HepG2 (cell line): Measurements from ENCODE around the gene NEDD4L.

Experiments
- CTCF ChIP-seq: sonication (generic); formaldehyde crosslinking; IDR thresholded peaks from 2 replicates; pipeline ENCODE4 v1.5.0; 2020; ENCODE audit warnings: mild to moderate bottlenecking, missing genetic modification reagents, moderate library complexity
- HMGXB4 ChIP-seq, 2 experiments: sonication (generic) in 1 of 2; formaldehyde crosslinking in 1 of 2; IDR thresholded peaks; 2 replicates each; pipeline versions ENCODE4 v1.4.0 to v1.6.1; 2018 to 2020; ENCODE audit warnings: missing genetic modification reagents in 2 of 2, borderline replicate concordance in 1 of 2, low read depth in 1 of 2, mild to moderate bottlenecking in 1 of 2, missing biosample characterization in 1 of 2
- MAFK ChIP-seq, 2 experiments: IDR thresholded peaks in 1 of 2; conservative IDR thresholded peaks in 1 of 2; 2 replicates each; pipeline ENCODE4 v1.6.1; 2011; ENCODE audit warnings: improper control_type of control experiment in 2 of 2, low read length in 2 of 2
- MXD1 ChIP-seq: sonication (generic); formaldehyde crosslinking; IDR thresholded peaks from 2 replicates; pipeline ENCODE4 v1.4.0; 2020; ENCODE audit warnings: mild to moderate bottlenecking, missing genetic modification reagents
- RXRB ChIP-seq: IDR thresholded peaks from 2 replicates; pipeline ENCODE4 v1.6.1; 2016; ENCODE audit warnings: borderline replicate concordance, missing genetic modification reagents, missing compliant biosample characterization
- USF2 ChIP-seq, 2 experiments: sonication (generic) in 1 of 2; formaldehyde crosslinking in 1 of 2; IDR thresholded peaks; 2 replicates each; pipeline versions ENCODE4 v1.5.1 to v1.6.1; 2011 to 2020; ENCODE audit warnings: borderline replicate concordance in 1 of 2, low read depth in 1 of 2, low read length in 1 of 2, mild to moderate bottlenecking in 1 of 2, missing genetic modification reagents in 1 of 2, moderate library complexity in 1 of 2
- ZBTB49 ChIP-seq: sonication (generic); formaldehyde crosslinking; IDR thresholded peaks from 2 replicates; pipeline ENCODE4 v1.4.0; 2020; ENCODE audit warnings: missing genetic modification reagents, borderline replicate concordance
- ZNF318 ChIP-seq: sonication (generic); formaldehyde crosslinking; IDR thresholded peaks from 2 replicates; pipeline ENCODE4 v1.4.0; 2020; ENCODE audit warnings: mild to moderate bottlenecking, missing genetic modification reagents

GRCh38 chr18:58397385-58398132 is 353.5 kb downstream of the NEDD4L start:
- TF ChIP-seq MXD1 (CRISPR knock-in tag) (no peak), ZBTB49 (CRISPR knock-in tag) (no peak), CTCF (no peak), MAFK (conservative IDR thresholded peaks at IDR 0.05 in 1 of 2, IDR thresholded peaks at IDR 0.05 in 1 of 2; ENCODE audit: low read length in 2 of 2) (no peak), RXRB (CRISPR knock-in tag) (no peak), ZNF318 (CRISPR knock-in tag) (no peak), USF2 (IDR thresholded peaks at IDR 0.05; ENCODE audit: low read depth, low read length) (no peak), USF2 (CRISPR knock-in tag; IDR thresholded peaks at IDR 0.05; ENCODE audit: borderline replicate concordance) (no peak), HMGXB4 (CRISPR knock-in tag; IDR thresholded peaks at IDR 0.05; ENCODE audit: borderline replicate concordance in 1 of 2, low read depth in 1 of 2) (no peak)
